WTC11 (cell line): ENCODE measurements around the gene PCDHA1.

ENCODE experiments used
- IRF2 ChIP-seq: sonication (generic); formaldehyde crosslinking; IDR thresholded peaks from 2 replicates; pipeline ENCODE4 v1.8.0; 2022; ENCODE audit warnings: low read depth, missing genetic modification reagents, borderline replicate concordance
- OVOL2 ChIP-seq: fragments of 250-450 bp; sonication (Bioruptor Pico); IDR thresholded peaks from 2 replicates; pipeline ENCODE4 v1.9.0; 2021; ENCODE audit warnings: mild to moderate bottlenecking, borderline replicate concordance
- TCF7 ChIP-seq: sonication (generic); formaldehyde crosslinking; IDR thresholded peaks from 2 replicates; pipeline ENCODE4 v1.8.0; 2022; ENCODE audit warnings: mild to moderate bottlenecking, low read depth, missing genetic modification reagents, moderate library complexity
- ZNF317 ChIP-seq: sonication (generic); formaldehyde crosslinking; IDR thresholded peaks from 2 replicates; pipeline ENCODE4 v1.8.1; 2023; ENCODE audit warnings: low read depth, mild to moderate bottlenecking, moderate library complexity, missing genetic modification reagents, borderline replicate concordance
- ZNF396 ChIP-seq: fragments of 250-450 bp; sonication (Bioruptor Pico); IDR thresholded peaks from 2 replicates; pipeline ENCODE4 v1.8.0; 2021; ENCODE audit warnings: mild to moderate bottlenecking, moderate library complexity, borderline replicate concordance
- TF ChIP-seq, protein P1 (sequence below): fragments of 200-600 bp; IDR thresholded peaks from 2 replicates; pipeline ENCODE4 v1.8.0; 2022; ENCODE audit warnings: antibody characterized with exemption
- TF ChIP-seq, protein P2 (sequence below): sonication (generic); formaldehyde crosslinking; IDR thresholded peaks from 2 replicates; pipeline ENCODE4 v1.8.1; 2022; ENCODE audit warnings: mild to moderate bottlenecking, missing genetic modification reagents, moderate library complexity, borderline replicate concordance
- TF ChIP-seq, protein P3 (sequence below): sonication (generic); formaldehyde crosslinking; IDR thresholded peaks from 2 replicates; pipeline ENCODE4 v1.8.1; 2023; ENCODE audit warnings: mild to moderate bottlenecking, missing genetic modification reagents, moderate library complexity
- TF ChIP-seq, protein P4 (sequence below): sonication (generic); formaldehyde crosslinking; IDR thresholded peaks from 2 replicates; pipeline ENCODE4 v1.8.0; 2023; ENCODE audit warnings: missing genetic modification reagents, mild to moderate bottlenecking, borderline replicate concordance
- TF ChIP-seq, protein P5 (sequence below): fragments of 250-450 bp; sonication (Bioruptor Pico); IDR thresholded peaks from 2 replicates; pipeline ENCODE4 v2.1.2; 2022; ENCODE audit warnings: mild to moderate bottlenecking, moderate library complexity

DNA sequence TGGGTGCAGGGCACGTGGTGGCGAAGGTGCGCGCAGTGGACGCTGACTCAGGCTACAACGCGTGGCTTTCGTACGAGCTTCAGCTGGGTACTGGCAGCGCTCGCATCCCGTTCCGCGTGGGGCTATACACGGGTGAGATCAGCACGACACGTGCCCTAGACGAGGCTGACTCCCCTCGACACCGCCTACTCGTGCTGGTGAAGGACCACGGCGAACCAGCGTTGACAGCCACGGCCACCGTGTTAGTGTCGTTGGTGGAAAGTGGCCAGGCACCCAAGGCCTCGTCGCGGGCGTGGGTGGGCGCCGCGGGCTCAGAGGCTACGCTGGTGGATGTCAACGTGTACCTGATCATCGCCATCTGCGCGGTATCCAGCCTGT is 10.8 kb downstream of the PCDHA1 start:
- TF ChIP-seq, protein P1, sequence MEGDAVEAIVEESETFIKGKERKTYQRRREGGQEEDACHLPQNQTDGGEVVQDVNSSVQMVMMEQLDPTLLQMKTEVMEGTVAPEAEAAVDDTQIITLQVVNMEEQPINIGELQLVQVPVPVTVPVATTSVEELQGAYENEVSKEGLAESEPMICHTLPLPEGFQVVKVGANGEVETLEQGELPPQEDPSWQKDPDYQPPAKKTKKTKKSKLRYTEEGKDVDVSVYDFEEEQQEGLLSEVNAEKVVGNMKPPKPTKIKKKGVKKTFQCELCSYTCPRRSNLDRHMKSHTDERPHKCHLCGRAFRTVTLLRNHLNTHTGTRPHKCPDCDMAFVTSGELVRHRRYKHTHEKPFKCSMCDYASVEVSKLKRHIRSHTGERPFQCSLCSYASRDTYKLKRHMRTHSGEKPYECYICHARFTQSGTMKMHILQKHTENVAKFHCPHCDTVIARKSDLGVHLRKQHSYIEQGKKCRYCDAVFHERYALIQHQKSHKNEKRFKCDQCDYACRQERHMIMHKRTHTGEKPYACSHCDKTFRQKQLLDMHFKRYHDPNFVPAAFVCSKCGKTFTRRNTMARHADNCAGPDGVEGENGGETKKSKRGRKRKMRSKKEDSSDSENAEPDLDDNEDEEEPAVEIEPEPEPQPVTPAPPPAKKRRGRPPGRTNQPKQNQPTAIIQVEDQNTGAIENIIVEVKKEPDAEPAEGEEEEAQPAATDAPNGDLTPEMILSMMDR, result no peak
- TF ChIP-seq, protein P2, sequence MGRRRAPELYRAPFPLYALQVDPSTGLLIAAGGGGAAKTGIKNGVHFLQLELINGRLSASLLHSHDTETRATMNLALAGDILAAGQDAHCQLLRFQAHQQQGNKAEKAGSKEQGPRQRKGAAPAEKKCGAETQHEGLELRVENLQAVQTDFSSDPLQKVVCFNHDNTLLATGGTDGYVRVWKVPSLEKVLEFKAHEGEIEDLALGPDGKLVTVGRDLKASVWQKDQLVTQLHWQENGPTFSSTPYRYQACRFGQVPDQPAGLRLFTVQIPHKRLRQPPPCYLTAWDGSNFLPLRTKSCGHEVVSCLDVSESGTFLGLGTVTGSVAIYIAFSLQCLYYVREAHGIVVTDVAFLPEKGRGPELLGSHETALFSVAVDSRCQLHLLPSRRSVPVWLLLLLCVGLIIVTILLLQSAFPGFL (CRISPR knock-in tag), result no peak
- no peak for TF ChIP-seq ZNF396 (CRISPR knock-in tag)
- TF ChIP-seq IRF2 (CRISPR knock-in tag), result no peak
- no peak for TF ChIP-seq ZNF317
- TF ChIP-seq, protein P3, sequence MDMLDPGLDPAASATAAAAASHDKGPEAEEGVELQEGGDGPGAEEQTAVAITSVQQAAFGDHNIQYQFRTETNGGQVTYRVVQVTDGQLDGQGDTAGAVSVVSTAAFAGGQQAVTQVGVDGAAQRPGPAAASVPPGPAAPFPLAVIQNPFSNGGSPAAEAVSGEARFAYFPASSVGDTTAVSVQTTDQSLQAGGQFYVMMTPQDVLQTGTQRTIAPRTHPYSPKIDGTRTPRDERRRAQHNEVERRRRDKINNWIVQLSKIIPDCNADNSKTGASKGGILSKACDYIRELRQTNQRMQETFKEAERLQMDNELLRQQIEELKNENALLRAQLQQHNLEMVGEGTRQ (CRISPR knock-in tag), result no peak
- TF ChIP-seq, protein P4, sequence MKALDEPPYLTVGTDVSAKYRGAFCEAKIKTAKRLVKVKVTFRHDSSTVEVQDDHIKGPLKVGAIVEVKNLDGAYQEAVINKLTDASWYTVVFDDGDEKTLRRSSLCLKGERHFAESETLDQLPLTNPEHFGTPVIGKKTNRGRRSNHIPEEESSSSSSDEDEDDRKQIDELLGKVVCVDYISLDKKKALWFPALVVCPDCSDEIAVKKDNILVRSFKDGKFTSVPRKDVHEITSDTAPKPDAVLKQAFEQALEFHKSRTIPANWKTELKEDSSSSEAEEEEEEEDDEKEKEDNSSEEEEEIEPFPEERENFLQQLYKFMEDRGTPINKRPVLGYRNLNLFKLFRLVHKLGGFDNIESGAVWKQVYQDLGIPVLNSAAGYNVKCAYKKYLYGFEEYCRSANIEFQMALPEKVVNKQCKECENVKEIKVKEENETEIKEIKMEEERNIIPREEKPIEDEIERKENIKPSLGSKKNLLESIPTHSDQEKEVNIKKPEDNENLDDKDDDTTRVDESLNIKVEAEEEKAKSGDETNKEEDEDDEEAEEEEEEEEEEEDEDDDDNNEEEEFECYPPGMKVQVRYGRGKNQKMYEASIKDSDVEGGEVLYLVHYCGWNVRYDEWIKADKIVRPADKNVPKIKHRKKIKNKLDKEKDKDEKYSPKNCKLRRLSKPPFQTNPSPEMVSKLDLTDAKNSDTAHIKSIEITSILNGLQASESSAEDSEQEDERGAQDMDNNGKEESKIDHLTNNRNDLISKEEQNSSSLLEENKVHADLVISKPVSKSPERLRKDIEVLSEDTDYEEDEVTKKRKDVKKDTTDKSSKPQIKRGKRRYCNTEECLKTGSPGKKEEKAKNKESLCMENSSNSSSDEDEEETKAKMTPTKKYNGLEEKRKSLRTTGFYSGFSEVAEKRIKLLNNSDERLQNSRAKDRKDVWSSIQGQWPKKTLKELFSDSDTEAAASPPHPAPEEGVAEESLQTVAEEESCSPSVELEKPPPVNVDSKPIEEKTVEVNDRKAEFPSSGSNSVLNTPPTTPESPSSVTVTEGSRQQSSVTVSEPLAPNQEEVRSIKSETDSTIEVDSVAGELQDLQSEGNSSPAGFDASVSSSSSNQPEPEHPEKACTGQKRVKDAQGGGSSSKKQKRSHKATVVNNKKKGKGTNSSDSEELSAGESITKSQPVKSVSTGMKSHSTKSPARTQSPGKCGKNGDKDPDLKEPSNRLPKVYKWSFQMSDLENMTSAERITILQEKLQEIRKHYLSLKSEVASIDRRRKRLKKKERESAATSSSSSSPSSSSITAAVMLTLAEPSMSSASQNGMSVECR (CRISPR knock-in tag), result no peak
- TF ChIP-seq, protein P5, sequence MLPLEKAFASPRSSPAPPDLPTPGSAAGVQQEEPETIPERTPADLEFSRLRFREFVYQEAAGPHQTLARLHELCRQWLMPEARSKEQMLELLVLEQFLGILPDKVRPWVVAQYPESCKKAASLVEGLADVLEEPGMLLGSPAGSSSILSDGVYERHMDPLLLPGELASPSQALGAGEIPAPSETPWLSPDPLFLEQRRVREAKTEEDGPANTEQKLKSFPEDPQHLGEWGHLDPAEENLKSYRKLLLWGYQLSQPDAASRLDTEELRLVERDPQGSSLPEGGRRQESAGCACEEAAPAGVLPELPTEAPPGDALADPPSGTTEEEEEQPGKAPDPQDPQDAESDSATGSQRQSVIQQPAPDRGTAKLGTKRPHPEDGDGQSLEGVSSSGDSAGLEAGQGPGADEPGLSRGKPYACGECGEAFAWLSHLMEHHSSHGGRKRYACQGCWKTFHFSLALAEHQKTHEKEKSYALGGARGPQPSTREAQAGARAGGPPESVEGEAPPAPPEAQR (CRISPR knock-in tag), result no peak
- TF ChIP-seq TCF7 (CRISPR knock-in tag), result no peak
- no peak for TF ChIP-seq OVOL2 (CRISPR knock-in tag)
